ENCODE results near the gene HNRNPAB.

DNA sequence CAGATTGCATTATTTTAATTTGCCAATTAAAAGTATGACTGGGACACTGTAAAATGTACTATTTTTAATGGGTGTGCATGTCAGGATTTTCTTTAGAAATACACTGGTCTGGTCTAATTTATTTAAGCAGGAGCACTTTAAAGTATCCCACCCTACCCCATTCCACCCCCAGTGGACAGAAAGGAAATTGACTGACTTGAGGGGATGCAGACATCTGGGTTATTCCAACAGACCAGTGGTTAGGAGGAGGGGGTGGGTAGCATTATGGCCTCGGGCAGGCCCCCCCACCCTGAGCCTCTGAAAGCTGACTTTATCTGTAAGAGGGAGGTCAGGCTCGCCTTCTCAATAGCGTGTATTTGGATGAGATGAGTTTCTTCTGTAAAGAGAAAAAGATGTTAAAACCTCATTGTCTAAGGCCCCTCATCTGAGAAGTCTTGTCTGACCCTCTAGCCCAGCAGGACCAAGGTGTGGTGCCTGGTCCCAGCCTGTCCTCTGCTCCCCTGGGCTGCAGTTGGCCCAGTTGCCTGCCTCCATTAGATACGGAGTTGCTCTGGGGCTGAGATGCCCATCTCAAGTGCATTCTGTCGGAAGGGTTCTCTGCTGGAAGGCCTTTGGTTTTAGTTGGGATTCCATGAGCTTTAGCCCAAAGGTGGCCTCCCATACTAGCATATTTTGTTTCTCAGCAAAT, 4.4 kb downstream of the HNRNPAB start:
- TF ChIP-seq, protein P1, sequence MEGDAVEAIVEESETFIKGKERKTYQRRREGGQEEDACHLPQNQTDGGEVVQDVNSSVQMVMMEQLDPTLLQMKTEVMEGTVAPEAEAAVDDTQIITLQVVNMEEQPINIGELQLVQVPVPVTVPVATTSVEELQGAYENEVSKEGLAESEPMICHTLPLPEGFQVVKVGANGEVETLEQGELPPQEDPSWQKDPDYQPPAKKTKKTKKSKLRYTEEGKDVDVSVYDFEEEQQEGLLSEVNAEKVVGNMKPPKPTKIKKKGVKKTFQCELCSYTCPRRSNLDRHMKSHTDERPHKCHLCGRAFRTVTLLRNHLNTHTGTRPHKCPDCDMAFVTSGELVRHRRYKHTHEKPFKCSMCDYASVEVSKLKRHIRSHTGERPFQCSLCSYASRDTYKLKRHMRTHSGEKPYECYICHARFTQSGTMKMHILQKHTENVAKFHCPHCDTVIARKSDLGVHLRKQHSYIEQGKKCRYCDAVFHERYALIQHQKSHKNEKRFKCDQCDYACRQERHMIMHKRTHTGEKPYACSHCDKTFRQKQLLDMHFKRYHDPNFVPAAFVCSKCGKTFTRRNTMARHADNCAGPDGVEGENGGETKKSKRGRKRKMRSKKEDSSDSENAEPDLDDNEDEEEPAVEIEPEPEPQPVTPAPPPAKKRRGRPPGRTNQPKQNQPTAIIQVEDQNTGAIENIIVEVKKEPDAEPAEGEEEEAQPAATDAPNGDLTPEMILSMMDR (IDR thresholded peaks at IDR 0.05; ENCODE audit: low read depth, low read length, missing input control), result no peak
- TF ChIP-seq EGR1 (IDR thresholded peaks at IDR 0.05; ENCODE audit: low read depth in 2 of 2) (no peak), JUND (IDR thresholded peaks at IDR 0.05) (no peak)
- TF ChIP-seq, protein P2, sequence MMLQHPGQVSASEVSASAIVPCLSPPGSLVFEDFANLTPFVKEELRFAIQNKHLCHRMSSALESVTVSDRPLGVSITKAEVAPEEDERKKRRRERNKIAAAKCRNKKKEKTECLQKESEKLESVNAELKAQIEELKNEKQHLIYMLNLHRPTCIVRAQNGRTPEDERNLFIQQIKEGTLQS (IDR thresholded peaks at IDR 0.05), result no peak
- TF ChIP-seq, protein P3, sequence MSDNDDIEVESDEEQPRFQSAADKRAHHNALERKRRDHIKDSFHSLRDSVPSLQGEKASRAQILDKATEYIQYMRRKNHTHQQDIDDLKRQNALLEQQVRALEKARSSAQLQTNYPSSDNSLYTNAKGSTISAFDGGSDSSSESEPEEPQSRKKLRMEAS (IDR thresholded peaks at IDR 0.05), result no peak
